NAMALWA (cell line): ENCODE measurements around the gene LAMC3.

Experiments
- DNase-seq: peaks from one replicate; pipeline ENCODE4 v3.0.0-alpha.2; 2015; ENCODE audit warnings: low spot score

LAMC3 gene

GRCh38 chr9:131011274-131012022 is 2.5 kb downstream of the LAMC3 start:
- no peak for DNase-seq

- DNase-seq = no peak
Observed at GRCh38 chr9:131012023-131012334, 3.0 kb downstream of the LAMC3 start.

- DNase-seq = no peak
Observed at GRCh38 chr9:131012396-131012917, 3.5 kb downstream of the LAMC3 start.

GRCh38 chr9:131013015-131013755 is 4.2 kb downstream of the LAMC3 start:
- DNase-seq = no peak

GRCh38 chr9:131013771-131014676 is 5.0 kb downstream of the LAMC3 start:
- no peak for DNase-seq

GRCh38 chr9:131015112-131015511 is 6.1 kb downstream of the LAMC3 start:
- no peak for DNase-seq

- no peak for DNase-seq
Observed at GRCh38 chr9:131015876-131016397, 7.0 kb downstream of the LAMC3 start.

- no peak for DNase-seq
Observed at GRCh38 chr9:131017067-131017466, 8.1 kb downstream of the LAMC3 start.

- DNase-seq = peak; percentile 21
Observed at GRCh38 chr9:131018621-131019020, 9.6 kb downstream of the LAMC3 start.

GRCh38 chr9:131019388-131020239 is 10.6 kb downstream of the LAMC3 start:
- DNase-seq = no peak

- DNase-seq = no peak
Observed at GRCh38 chr9:131020388-131020787, 11.4 kb downstream of the LAMC3 start.

GRCh38 chr9:131020862-131021261 is 11.9 kb downstream of the LAMC3 start:
- DNase-seq = no peak

GRCh38 chr9:131021785-131022184 is 12.8 kb downstream of the LAMC3 start:
- no peak for DNase-seq

- no peak for DNase-seq
Observed at GRCh38 chr9:131024978-131025868, 16.2 kb downstream of the LAMC3 start.

- no peak for DNase-seq
Observed at GRCh38 chr9:131025953-131026858, 17.2 kb downstream of the LAMC3 start.

- DNase-seq = no peak
Observed at GRCh38 chr9:131027048-131027871, 18.3 kb downstream of the LAMC3 start.

- DNase-seq = no peak
Observed at GRCh38 chr9:131027872-131028179, 18.9 kb downstream of the LAMC3 start.

- DNase-seq = no peak
Observed at GRCh38 chr9:131028221-131028884, 19.4 kb downstream of the LAMC3 start.
